GM10248 (cell line): ENCODE results near the gene DGCR8.

Experiments used
- CTCF ChIA-PET: fragments of 300-600 bp; sonication (Branson Sonifier 250); formaldehyde crosslinking; extraction: SDS; loops from one replicate; lab custom pipeline; 2021; ENCODE audit warnings: antibody characterized with exemption; lab: Yijun Ruan, JAX
- POLR2A ChIA-PET: fragments of 350-650 bp; sonication (Branson Sonifier 250); formaldehyde crosslinking; extraction: SDS; loops from one replicate; lab custom pipeline; 2020; ENCODE audit warnings: antibody characterized with exemption; lab: Yijun Ruan, JAX
- DNase-seq: peaks from one replicate; pipeline ENCODE4 v3.0.0; 2012; ENCODE audit errors: extremely low spot score
- TF ChIP-seq, protein P1 (sequence below): IDR thresholded peaks from 2 replicates; pipeline ENCODE4 v1.5.1; 2012; ENCODE audit warnings: mild to moderate bottlenecking, low read depth; ENCODE audit errors: extremely low read depth, missing control alignments, control extremely low read depth

Gene DGCR8

DNA sequence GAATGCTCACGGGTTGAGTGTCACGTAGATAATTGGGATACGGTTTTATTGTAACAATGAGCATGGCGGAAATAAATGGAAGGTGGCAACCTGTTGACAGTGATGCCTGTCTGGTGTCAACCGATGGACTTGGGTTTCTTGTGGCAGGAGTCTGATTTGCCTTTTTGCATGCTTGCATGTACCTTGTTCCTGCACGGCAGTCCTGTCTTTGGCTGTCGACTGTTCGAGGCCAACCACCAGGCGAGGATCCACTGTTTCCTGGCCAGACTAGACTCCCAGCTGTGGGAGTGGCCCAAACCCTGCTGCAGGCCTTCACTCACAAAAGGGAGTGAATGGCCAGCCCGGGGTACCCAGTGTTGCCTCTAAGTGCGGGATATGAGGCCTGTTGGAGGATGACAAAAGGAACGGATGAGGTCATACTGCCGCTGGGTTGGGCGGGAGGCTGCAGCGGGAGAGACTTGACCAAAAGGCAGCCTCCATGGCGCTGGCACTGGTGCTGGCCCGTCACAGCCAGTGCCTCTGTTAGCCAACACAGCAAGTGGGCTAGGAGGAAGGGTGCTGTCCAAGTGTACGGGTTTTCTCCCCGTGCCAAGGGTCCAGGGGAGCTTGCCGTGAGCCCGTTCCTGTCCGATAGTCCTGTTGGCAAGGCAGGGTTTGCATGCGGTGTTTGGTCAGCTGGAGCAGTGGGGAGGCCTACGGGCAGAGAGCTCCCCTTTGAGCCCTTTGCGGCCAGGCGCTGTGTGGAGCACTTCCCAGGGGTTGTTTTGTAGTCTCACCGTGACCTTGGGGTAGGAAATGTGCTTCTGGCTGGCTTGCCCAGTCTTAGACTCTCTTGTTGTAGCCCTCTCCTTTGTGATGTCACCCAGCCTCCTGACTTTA is 974 bp downstream of the DGCR8 start:
- POLR2A ChIA-PET, result no interaction called here
- no peak for DNase-seq
- TF ChIP-seq, protein P1, sequence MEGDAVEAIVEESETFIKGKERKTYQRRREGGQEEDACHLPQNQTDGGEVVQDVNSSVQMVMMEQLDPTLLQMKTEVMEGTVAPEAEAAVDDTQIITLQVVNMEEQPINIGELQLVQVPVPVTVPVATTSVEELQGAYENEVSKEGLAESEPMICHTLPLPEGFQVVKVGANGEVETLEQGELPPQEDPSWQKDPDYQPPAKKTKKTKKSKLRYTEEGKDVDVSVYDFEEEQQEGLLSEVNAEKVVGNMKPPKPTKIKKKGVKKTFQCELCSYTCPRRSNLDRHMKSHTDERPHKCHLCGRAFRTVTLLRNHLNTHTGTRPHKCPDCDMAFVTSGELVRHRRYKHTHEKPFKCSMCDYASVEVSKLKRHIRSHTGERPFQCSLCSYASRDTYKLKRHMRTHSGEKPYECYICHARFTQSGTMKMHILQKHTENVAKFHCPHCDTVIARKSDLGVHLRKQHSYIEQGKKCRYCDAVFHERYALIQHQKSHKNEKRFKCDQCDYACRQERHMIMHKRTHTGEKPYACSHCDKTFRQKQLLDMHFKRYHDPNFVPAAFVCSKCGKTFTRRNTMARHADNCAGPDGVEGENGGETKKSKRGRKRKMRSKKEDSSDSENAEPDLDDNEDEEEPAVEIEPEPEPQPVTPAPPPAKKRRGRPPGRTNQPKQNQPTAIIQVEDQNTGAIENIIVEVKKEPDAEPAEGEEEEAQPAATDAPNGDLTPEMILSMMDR, result no peak
- CTCF ChIA-PET, result interaction anchor here (1.8 kb wide), 1 partner anchor 8 kb away, joined by 4 read pairs; no protein-coding TSS in a partner anchor

DNA sequence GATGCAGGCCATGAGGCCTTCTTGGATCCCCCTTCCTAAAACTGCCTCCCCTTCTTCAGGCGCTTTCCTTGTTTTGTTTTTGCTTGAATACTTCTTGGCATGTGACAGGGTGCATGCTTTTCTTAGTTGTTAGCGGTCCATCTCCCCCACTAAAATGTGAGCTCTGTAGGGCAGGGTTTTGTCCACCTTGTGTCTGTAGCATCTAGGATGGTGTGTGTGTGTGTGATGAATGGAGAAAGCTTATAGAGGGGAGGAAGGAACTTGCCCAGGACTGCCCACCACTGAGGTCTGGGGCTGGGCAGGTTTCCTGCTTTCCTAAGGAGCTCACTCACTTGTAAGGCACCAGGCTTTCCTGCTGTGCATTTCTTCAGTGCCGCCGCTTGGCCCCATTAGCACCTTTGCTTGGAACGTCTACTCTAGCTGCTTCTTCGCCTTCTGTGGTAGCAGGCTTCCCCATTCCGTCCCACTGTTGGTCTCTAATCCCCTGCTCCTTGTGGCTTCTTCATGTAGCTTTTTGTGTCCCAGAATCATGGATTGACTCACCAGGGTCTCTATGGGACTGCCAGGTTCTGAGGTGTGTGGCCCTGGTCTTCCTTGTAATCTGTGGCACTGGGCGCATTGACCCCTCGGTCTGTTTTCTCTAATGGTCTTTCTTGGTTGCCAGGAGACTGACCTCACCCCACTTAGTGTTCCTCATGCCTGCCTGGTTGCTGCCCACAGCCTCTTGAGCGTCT is 3.3 kb downstream of the DGCR8 start:
- CTCF ChIA-PET, result interaction anchor here (1.8 kb wide), 1 partner anchor 10 kb away, joined by 4 read pairs; no protein-coding TSS in a partner anchor
- DNase-seq, result no peak

DNA sequence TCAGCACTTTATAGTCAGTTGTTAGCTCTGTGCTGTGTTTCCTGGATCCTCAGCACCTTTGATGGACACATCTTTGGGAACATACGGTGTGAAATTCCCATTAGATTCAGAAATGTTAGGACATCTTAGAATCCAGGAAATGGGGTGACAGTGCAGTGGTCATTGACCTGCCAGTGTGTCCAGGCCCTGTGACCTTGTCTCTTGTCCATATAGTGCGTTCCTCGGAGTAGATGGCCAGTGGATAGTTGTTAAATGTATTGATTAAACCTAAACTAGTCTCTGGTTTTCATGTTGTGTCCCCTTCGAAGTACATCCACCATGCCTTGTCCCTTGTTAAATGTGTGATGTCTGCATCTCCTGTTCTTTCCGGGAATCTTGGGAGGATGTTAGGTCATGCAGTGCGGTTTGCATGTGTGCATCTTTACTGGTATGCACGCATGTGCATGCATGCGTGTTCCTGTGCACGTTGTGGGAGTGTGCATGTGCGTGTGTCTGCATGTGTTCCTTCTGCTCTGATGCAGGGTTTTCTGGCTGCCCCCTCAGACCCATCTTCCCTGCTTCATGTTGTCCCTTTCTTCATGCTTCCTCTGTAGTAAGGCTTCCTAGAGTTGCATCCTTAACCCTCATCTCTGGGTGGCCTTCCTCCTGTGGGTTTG is 4.0 kb downstream of the DGCR8 start:
- ChIA-PET CTCF (no interaction called here), POLR2A (no interaction called here)
- no peak for DNase-seq
- TF ChIP-seq, protein P1, result no peak

More for the DNA sequence above, 3.3 kb downstream of the DGCR8 start:
- POLR2A ChIA-PET, result no interaction called here
- TF ChIP-seq, protein P1, result no peak

DNA sequence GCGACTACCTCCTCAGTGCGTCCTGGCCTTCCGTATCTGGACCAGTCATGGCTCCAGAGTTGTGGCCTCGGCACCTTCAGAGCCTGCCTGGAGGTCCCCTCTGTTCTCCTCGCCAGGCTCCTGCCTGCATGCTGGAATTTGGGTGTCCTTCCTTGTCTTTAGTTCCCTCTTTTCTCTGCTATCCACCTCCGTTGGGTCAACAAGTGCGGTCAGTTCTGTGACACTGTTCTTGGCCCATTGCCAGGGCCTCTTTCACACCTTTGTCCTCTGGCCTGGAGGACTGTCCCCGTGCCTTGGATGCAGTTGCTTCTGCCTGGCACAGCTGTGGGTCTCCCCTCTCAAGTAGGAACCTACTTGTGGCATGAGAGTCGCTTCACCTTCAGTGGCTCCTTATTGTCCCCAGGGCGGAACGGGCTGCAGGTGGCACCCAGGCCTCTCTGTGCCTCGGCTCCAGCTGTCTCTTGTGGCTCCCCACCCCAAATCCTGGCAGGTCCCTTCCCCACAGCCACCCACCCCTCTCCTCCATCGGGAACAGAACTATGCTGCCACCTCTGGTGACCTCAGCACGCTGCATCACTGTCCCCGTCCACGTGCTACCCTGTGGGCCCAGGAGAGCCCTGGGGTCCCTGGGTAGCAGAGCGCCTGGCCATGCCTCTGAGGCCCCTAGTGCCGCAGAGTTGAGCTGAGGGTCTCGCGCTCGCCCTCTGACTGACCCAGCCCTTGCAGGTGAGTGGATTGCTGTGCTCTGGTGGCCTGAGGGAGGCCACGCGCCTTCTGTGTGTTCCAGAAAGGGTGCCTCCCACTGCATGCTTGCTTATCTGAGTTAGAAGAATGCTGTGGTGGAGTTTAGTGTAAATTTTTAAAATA is 4.7 kb downstream of the DGCR8 start:
- no peak for DNase-seq
- ChIA-PET CTCF (interaction anchor here (1.7 kb wide), 1 partner anchor 10 kb away, joined by 6 read pairs; no protein-coding TSS in a partner anchor), POLR2A (no interaction called here)
- TF ChIP-seq, protein P1, result peak; percentile 30

DNA sequence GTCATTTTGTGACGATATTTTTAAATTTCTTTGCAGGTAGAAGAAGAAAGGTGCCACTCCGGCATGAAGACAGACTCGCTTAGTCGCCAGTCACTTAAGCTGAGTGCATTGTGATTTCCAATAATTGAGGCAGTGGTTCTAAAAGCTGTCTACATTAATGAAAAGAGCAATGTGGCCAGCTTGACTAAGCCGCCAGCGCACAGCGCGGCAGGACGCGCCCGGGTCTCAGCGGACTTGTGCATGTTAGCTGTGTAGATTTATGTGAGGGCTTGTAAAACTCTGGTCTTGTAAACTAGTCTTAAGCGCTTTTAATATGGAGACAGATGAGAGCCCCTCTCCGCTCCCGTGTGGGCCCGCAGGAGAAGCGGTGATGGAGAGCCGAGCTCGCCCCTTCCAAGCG is 5.6 kb downstream of the DGCR8 start:
- POLR2A ChIA-PET, result no interaction called here
- CTCF ChIA-PET, result interaction anchor here (1.7 kb wide), 1 partner anchor 9 kb away, joined by 6 read pairs; no protein-coding TSS in a partner anchor
- DNase-seq, result no peak
- TF ChIP-seq, protein P1, result no peak
